Omental fat pad (tissue), 4 donors: Measurements from ENCODE around the gene SH3GL3. TPM values are rescaled to one million over a fixed set of nuclear protein-coding genes. Genes with fewer than 3 reads are reported as not detected.

Experiments
- ATAC-seq: fragments of 150-250 bp; one replicate; pipeline ENCODE4 v1.9.1; 2016; ENCODE audit warnings: mild to moderate bottlenecking, moderate library complexity; ENCODE audit not compliant: low FRiP score
- DNase-seq: peaks from one replicate; pipeline ENCODE4 v3.0.0-alpha.2; 2019; ENCODE audit warnings: low spot score
- CTCF ChIP-seq, 3 donors: fragments of 450-650 bp; IDR thresholded peaks; one replicate each; pipeline ENCODE4 v1.5.1; 2016 to 2017; ENCODE audit warnings: antibody characterized with exemption in 3 of 3, mild to moderate bottlenecking in 3 of 3, moderate library complexity in 2 of 3
- total RNA-seq, 4 donors: library from RNA; depleted of rRNA; stranded (reverse); fragments of >200 nt; gene quantifications; one replicate each; pipeline ENCODE4 v1.1.0, GENCODE V29; 2016

SH3GL3 gene
- total RNA-seq, 4 donors from 2014 or later, result 0.60 to 1.8 (median 1.0) TPM; not detected in 1

GRCh38 chr15:83498801-83499200 is 51.7 kb downstream of the SH3GL3 start:
- DNase-seq (no peak), ATAC-seq (no peak)
- no peak for TF ChIP-seq CTCF (IDR thresholded peaks at IDR 0.05)

- no peak for ATAC-seq
- no peak for TF ChIP-seq CTCF (IDR thresholded peaks at IDR 0.05)
- no peak for DNase-seq
Observed at GRCh38 chr15:83499476-83499875, 52.3 kb downstream of the SH3GL3 start.

- TF ChIP-seq CTCF (IDR thresholded peaks at IDR 0.05), result no peak
- DNase-seq, result no peak
- no peak for ATAC-seq
Observed at GRCh38 chr15:83503595-83504364, 56.6 kb downstream of the SH3GL3 start.

GRCh38 chr15:83504365-83504764 is 57.2 kb downstream of the SH3GL3 start:
- no peak for TF ChIP-seq CTCF (IDR thresholded peaks at IDR 0.05)
- DNase-seq (no peak), ATAC-seq (no peak)

GRCh38 chr15:83510001-83510400 is 62.9 kb downstream of the SH3GL3 start:
- DNase-seq (no peak), ATAC-seq (no peak)
- TF ChIP-seq CTCF (IDR thresholded peaks at IDR 0.05), result no peak

GRCh38 chr15:83512459-83512858 is 65.3 kb downstream of the SH3GL3 start:
- ATAC-seq (no peak), DNase-seq (no peak)
- TF ChIP-seq CTCF (IDR thresholded peaks at IDR 0.05), result no peak

GRCh38 chr15:83514584-83514983 is 67.4 kb downstream of the SH3GL3 start:
- ATAC-seq (no peak), DNase-seq (no peak)
- TF ChIP-seq CTCF (IDR thresholded peaks at IDR 0.05), result no peak
